IPS DF 4.7 (cell line): Measurements from ENCODE around the gene CELF4.
A peak's percentile ranks its signal among the peaks of the same experiment; 100 is the strongest.

Experiments
- DNase-seq: peaks from one replicate; pipeline ENCODE4 v3.0.0-alpha.2; 2013; ENCODE audit warnings: low spot score; ENCODE audit errors: extremely low read depth

Gene CELF4

GRCh38 chr18:37574113-37574512 lies 8.5 kb upstream of the CELF4 start:
- no peak for DNase-seq

- no peak for DNase-seq
These were observed 7.1 kb upstream of the CELF4 start for GRCh38 chr18:37572736-37573135.

- DNase-seq: no peak
These were observed 5.7 kb upstream of the CELF4 start for GRCh38 chr18:37571266-37571665.

GRCh38 chr18:37570336-37570930 lies 4.8 kb upstream of the CELF4 start:
- DNase-seq: no peak

GRCh38 chr18:37568671-37569070 lies 3.1 kb upstream of the CELF4 start:
- DNase-seq: no peak

GRCh38 chr18:37567994-37568359 lies 2.4 kb upstream of the CELF4 start:
- DNase-seq: no peak

GRCh38 chr18:37567061-37567993 lies 1.7 kb upstream of the CELF4 start:
- DNase-seq: no peak

GRCh38 chr18:37566479-37567060 lies 972 bp upstream of the CELF4 start:
- DNase-seq: no peak

- DNase-seq: no peak
These were observed 430 bp upstream of the CELF4 start for GRCh38 chr18:37565977-37566478.

GRCh38 chr18:37564711-37565100 lies 892 bp downstream of the CELF4 start:
- DNase-seq: no peak

- no peak for DNase-seq
These were observed 1.6 kb downstream of the CELF4 start for GRCh38 chr18:37563931-37564392.

GRCh38 chr18:37561986-37562385 lies 3.6 kb downstream of the CELF4 start:
- DNase-seq: no peak

GRCh38 chr18:37560003-37560402 lies 5.6 kb downstream of the CELF4 start:
- DNase-seq: no peak

- DNase-seq: no peak
These were observed 6.4 kb downstream of the CELF4 start for GRCh38 chr18:37559194-37559593.

- DNase-seq: peak; percentile 74
These were observed 11.2 kb downstream of the CELF4 start for GRCh38 chr18:37554399-37554787.

- no peak for DNase-seq
These were observed 11.8 kb downstream of the CELF4 start for GRCh38 chr18:37553633-37554398.

- DNase-seq: no peak
These were observed 13.3 kb downstream of the CELF4 start for GRCh38 chr18:37552286-37552685.

GRCh38 chr18:37551846-37552245 lies 13.8 kb downstream of the CELF4 start:
- no peak for DNase-seq

- DNase-seq: no peak
These were observed 14.3 kb downstream of the CELF4 start for GRCh38 chr18:37551249-37551648.

- DNase-seq: no peak
These were observed 15.3 kb downstream of the CELF4 start for GRCh38 chr18:37550118-37550875.
